ENCODE results near the gene CALHM1.
"Not testable (repeated sequence)": the region's sequence is repeated elsewhere in the genome, so short reads cannot be mapped to it uniquely, and the experiment has no call there.

Gene CALHM1, protein sequence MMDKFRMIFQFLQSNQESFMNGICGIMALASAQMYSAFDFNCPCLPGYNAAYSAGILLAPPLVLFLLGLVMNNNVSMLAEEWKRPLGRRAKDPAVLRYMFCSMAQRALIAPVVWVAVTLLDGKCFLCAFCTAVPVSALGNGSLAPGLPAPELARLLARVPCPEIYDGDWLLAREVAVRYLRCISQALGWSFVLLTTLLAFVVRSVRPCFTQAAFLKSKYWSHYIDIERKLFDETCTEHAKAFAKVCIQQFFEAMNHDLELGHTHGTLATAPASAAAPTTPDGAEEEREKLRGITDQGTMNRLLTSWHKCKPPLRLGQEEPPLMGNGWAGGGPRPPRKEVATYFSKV
- total RNA-seq: 0.09 to 0.20 reads per million in 2 donors

DNA sequence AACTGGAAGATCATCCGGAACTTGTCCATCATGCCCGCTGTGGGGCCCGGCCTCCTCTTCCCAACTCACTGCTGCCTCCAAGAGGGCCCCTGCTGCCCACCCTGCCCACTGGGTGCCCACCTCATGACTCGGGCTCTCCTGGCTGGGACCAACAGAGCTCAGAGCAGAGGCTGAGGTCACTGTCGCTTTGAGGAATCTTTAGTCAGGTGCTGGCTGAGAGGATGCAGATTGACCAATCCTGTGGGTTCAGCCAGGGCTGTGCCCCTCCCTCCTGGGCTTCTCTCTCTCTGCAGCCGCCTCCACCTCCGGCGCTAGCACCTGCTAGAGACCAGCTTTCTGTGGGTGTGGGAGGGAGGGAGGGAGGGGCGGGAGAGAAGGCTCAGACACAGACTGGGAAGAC lies at the start of gene CALHM1:
Gene CALHM1, minus strand, starts transcription at position 181 of the 400 bp plus-strand sequence. Its CDS starts 149 bp downstream, at position 32.
- DNase-seq: no peak

DNA sequence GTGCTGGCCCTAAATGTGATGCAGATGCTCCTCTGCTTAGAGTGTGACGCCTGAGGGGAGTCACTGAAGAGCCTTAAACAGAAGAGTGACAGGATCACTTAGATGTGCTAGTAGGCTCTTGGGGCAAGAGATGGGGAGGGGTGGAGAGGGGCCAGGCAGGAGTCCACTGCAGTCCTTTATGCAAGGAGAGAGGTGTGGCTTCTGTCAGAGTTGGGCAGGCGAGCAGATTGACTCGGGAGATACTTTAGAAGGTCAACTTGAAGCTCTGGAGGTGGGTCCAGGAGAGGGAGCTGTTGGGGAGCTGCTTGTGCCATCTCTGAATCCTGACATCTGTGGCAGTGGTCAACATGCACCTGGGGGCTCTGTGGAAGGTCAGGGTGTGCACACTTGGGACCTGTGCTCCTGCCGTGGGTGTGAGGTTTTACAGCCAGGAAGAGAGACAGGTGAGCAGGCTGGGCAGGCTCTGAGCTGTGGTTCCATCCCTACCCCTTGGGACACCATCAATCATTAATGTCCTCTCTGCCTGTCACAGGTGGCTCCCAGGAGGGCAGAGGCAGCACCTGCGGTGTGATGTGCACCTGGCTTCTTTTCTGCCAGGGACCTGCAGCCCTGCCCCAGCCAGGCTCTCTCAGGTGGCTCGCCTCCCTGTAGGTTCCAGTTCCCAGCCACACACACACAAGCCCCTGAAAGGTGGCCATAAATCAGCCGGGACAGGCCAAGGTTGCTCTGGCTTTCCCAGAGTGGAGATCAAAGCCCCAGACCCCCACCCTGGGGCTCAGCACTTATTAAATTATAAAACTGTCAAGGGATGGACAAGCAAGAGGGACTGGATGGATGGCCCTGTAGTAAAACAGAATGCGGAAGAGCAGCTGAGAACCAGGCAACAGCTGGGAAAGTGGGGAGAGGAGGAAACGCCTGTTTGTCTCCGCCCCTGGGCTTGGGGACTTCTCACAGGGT lies 48.8 kb upstream of the CALHM1 start:
- DNase-seq: no peak

DNA sequence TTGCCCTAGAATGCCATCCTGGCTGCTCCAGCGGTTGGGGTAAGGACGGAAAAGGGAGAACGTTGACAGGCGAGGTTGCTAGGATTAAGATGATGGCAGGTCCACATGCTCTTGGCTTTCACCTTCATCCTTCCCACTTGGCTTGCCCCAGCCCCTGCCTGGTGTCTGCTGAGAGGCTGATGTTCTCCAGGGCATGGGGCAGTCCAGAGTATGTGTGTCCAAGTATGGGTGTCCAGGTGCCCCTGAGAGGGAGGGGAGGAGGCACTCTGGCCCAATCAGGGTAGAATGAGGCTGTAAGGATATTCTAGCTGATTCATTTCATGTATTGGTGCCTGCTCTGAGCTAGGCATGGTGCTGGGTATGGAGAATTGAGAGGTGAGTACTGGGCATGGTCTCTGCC lies 47.4 kb upstream of the CALHM1 start:
- DNase-seq: no peak

DNA sequence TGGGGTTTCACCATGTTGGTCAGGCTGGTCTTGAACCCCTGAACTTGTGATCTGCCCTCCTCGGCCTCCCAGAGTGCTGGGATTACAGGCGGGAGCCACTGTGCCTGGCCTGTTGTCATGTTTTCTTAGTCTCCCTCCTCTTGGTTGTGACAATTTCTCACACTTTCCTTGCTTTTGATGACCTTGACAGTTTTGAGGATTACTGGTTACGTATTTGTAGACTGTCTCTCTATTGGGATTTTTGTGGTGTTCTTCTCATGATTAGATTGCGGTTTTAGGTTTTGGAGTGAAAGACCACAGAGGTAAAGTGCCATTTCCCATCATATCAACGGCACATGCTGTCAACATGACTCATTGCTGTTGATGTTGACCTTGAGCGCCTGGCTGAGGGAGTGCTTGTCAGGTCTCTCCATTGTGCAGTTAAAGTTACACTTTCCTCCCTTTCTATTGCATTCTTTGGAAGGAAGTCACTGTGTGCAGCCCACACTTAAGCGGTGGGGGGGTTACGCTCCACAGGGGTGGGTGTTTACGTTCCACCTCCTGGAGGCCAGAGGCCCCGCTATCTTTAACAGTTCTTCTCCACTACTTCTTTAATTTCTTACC lies 45.6 kb upstream of the CALHM1 start:
- no peak for DNase-seq

DNA sequence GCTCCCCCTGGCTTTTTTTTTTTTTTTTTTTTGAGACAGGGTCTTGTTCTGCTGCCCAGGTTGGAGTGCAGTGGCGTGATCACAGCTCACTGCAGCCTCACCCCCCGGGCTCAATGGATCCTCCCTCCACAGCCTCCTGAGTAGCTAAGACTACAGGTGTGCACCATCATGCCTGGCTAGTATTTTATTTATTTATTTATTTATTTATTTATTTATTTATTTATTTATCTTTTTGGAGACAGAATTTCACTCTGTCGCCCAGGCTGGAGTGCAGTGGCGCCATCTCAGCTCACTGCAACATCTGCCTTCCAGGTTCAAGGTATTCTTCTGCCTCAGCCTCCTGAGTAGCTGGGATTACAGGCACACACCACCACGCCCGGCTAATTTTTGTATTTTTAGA lies 45.1 kb upstream of the CALHM1 start:
- not testable (repeated sequence) for DNase-seq

DNA sequence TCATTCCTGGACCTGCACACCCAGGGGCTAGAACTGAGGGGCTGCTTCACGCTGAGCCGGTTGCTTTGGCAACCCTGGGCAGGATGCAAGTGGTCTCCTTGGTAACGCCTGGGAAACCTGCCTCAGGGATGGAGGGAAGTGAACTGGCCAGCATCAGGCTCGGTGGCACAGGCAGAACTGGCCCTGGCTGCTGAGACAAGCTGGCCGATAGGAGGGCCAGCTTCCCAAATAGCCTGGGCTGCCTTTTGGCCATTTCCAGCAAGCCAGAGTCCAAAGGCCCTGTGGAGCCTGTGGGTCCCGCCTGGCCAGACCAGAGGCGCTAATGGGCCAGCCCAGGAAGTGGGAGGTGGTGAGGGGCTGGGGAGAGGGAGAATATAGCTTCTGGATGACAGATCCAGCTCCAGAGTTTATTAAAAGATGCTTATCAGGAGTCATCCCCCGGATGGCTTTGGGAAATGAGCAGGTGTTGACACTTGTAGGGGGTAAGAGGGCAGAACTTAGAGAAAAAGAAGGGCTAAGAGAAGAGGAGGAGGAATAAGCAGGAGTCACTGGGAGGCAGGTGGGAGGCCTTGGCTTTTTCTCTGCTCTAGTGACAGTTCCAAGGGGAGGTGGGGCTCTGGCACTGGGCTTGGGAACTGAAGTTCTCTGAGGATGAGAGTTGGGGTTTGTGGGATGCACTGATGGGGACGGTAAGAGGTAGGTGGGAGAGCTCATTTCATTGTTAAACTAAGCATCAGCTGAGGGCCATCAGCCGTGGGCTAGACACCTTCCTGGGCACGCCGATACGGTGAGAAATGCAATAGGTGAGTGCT lies 44.4 kb upstream of the CALHM1 start:
- DNase-seq: no peak

DNA sequence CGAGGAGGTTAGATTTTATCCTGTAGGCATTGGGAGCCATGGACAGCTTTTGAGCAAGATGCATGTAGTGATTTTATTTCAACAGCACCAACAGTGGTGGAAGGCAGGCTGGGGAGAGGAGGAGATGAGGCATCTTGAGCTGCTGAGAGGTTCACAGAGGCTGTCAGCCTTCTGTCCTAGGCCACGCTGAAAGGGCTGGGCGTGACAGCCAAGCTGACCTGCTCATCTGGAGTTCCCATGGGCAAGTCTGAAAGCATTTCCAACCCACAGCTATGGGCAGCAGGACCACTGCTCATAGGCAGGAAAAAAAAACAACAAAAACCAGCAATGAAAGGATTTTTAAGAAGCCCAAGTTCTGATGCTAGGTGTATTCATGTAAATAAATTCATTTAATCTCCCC lies 42.5 kb upstream of the CALHM1 start:
- no peak for DNase-seq

DNA sequence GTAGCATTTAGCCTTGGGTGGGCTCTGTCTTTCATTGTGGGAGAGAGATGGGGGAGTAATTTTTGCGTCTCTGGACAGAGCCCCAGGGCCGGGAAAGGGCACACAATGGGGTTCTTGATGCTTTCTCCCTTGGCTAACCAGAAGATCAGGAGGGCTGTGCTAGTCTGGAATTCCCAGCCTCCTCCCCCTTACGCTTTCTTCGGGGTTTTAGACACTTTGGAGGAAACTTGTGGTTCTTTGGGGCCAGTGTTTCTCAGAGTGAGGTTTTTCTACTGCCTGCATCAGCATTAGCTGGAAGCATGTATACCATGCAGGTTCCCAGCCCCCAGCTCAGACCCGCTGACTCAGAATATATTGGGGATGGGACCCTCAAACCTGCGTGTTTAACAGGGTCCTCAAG lies 41.8 kb upstream of the CALHM1 start:
- DNase-seq: no peak

DNA sequence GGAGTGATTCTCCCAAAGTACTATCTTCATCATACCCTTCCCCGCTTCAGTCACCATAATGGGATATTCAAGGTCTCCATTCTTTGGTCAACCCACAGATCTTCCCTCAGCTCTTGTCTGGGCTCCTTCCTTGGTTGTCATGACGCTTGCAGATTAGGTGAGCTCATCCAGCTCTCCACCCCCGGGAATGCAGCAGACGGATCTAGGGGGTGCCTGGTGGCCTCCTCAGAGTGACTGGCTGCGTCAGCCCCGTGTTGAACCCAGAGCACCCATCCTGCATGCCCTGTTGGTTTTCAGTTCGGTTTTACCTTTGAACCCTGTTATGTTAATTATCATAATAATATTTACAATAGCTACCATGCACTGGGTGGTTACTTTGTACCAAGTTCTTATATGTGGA lies 41.2 kb upstream of the CALHM1 start:
- no peak for DNase-seq

DNA sequence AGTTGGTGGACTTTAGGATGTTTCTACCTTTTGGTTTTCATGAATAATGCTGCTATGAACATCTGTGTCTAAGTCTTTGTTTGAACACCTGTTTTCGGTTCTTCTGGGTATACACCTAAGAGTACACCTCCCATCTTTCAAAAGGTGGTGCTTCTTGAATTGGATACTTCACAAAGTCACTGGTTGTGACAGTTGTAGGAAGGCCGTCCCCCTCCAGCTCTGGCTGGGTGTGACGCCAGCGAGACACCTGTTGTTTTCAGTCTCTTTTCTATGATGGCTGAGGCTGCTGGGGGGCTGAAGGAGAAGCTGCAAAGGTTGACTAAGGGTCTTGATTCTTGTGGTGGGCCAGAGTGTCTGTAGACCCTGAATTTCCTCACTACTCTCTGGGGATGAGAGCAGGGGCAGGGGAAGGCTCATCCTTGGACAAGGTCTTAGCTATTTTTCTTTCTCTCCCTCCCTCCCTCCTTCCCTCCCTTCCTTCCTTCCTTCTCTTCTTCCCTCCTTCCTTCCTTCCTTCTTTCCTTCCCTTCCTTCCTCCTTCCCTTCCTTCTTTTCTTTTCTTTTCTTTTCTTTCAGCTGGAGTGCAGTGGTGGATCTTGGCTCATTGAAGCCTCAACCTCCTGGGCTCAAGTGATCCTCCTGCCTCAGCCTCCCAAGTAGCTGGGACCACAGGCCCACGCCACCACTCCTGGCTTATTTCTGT lies 40.4 kb upstream of the CALHM1 start:
- no peak for DNase-seq

DNA sequence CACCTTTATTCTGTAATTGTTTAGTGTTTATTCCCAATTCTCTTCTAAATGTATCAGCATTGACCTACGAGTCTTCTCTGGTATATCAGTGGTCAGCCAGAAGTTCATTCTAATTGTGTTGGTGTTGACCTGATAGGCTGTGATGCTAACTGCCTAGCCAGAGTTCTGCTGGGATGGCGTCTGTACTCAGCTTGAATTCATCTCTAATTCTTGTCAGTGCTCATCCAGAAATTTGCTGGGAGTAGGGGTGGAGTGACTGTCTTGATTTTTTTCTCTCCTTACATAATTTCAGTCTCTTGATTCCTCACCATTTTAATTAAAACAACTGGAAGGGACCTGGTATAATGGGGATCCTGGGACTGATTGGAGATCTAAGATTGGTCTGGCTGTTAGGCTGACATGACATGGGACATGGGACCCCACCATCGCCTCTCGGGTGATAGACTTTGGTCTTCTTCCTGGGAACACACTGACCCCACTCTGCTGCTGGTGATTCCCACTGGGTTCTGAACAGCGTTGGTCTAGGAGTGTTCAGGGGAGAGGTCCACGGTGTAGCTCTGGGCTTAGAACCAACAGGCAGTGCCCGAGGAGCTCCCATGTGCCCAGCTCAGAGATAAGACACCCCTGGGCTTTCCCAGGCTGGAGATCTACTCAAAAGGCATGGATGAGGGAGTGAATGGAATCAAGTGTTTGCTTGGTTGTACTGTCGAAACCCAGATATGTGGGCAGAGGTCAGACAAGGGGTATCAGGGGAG lies 38.6 kb upstream of the CALHM1 start:
- DNase-seq: no peak

DNA sequence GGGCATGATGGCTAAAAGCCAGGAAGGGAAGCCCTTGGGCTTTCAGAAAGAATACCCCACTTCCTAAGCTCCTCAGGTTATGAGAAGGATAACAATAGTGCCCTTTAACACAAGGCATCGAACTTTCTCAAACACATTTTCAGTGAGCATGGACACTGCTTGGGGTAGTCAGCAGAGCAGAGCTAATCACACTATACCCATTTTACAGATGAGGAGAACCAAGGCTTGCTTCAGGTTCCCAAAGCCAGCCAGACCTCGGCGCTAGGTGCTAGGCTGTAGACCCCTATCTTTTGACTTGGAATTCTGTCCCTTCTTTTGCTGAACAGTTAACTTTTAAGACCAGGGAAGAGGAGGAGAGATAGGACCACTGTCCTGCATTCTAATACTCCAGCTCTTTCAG lies 36.6 kb upstream of the CALHM1 start:
- DNase-seq: no peak

DNA sequence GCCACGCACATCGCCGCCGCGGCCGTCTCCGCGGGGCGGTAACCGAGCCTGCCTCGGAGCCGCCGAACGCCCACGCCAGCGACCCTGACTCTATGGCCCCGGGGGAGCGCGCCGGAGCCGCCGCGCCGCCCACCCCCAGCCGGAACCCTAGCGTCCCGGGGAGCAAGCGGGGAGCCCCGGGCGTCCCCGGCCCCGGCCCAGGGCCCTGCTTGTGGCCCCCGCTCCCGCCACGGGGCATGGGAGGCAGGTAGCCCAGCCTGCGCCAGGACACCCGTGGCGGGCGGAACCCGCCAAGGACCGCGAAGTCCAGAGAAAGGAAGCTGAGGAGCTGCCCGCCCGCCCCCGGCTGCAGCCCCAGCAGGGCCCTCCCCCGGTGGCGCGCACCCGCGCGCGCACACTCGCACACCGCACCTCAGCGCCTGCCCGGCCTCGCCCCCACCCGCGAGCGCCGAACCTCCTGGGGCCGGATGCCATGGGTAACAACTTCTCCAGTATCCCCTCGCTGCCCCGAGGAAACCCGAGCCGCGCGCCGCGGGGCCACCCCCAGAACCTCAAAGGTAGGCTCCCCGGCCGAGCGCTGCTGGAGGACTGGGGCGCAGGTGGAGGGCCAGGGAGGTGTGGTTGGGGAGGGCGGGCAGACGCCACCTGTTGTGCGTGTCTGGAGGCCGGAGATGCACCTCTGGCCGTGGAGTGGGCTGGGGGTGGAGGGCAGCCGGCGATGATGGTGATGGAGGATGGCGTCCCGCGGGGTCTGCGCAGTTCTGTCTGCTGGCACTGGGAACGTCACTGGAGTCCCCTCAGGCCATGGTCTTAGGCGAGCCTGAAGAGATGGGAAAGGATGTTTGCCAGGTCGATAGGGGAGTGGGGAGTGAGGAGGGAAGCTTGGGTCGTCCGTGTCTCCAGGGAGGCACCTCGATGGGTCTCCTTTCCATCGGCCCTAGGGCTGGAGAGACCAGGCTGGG lies 35.5 kb upstream of the CALHM1 start:
- peak; percentile 30 for DNase-seq

DNA sequence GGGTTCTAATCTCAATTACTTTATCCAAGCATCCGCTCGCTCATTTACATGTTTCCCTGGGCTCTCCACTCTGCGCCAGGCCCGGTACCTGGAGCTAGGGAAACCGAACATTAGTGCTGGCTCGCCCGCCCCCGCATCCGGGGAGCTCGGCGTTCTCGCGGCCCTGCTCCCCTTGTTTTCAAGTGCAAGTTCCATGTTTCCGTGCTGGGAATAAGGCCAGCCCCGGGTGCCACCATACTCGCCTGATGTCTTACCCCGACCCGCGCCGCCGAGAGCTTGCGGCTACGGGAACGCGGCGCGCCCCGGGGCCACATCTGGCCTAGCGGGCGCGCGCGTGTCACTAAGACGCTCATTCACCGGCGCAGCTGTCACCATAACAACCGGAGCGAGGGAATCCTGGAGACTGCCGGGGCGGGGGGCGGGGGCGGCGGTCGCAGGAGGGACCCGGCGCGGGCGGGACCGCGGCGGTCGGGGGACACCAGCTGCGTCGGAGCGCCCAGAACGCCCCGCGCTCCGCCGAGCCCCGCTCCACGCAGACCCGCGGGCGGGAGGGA lies 34.7 kb upstream of the CALHM1 start, which contains the start of gene NEURL1:
Gene NEURL1, plus strand, starts transcription at position 344 of the 554 bp plus-strand sequence. CDS start 683 bp downstream, outside the sequence.
- DNase-seq: no peak

DNA sequence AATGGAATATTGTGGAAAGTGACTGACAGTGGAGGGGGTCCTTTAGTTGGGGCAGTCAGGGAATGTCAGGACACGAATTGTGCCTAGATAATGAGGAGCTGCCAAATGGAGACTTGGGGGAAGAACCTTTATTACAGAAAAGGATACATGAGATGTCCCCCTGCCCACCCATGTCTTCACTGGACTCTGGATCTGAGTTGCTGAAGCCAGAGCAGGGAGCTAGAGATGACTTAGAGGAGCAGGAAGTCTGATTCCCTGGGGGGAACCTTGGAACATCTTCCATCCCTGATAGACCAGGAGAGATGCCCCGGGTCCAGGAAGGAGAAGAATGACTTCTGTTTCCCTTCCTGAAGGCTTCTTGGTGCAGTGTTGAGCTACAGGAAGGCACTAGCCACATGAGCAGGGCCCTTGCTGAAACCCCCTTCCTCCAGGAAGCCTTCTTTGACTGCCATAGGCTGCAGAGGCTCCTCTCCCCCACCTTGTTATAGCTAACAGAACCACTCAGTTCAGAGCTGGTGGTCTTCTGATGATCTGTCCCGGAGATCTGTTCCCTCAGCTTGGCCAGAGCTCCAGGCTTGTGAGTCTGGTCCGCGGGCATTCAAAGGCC lies 34.1 kb upstream of the CALHM1 start:
- DNase-seq: no peak

DNA sequence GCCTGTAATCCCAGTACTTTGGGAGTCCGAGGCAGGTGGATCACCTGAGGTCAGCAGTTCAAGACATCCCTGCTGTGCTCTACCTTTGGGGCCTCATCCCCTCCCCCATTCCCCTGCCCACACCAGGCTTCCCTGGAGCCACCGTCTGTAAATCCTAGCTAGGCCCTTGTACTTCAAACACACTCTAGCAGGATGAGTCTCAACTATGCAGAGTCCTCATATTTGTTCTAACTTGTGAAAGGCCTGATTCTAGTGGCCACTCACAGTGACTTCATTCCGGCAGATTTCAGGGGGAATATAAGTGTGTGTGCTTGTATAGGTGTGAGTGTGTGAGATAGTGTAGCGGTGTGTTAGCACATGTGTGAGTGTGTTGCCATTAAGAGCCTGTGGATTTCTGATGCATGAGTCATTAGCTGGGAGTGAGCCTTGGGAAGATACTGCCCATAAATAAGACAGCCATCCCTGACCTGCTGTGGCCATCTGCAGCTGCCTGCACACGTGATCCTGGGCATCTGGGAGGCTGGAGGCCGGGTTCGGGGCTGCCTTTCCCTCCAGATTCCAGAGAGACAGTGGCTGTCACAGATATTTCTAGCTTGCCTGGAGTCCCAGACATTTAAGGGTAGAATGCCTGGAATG lies 33.1 kb upstream of the CALHM1 start:
- no peak for DNase-seq

DNA sequence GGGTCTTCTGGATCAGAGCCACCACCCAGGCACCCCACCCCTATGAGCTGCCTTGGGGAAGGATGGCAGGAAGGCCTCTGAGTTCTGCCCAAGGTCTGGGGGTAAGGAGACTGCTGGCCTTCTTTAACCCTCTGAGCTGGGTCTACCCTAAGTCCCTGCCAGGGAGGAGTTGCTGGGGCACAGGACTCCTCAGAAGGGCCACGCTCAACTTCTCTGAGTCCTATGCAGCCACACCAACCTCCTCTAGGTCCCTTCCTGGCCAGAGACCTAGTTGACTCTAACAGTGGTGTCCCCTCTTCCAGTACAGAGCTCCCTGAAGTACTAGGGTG lies 32.2 kb upstream of the CALHM1 start:
- no peak for DNase-seq

DNA sequence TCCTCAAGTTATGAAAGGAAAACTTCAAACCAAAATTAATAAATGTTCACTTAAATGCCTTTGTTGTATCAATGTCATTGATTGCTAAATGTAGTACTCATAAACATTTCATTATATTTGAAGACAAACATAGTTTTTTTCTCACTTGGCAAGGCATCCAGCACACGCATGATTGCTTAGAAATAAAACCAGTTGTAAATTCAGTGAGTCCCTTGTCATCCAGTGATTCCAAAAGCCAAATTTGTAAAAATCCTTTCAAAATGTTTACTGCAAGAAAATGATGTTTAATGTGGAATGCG lies 28.7 kb upstream of the CALHM1 start:
- no peak for DNase-seq
